BLaER1 treated with 17β-estradiol and CSF1 and Interleukin-3, amounts not matched to agents 10 nM and 100 nM (cell line): ENCODE results near the gene SEMA5A.

Source experiments
- H3K27ac ChIP-seq, 11 experiments: shearing (Covaris generic); formaldehyde crosslinking; 2 replicates each; pipeline ENCODE4 v1.8.1; 2022
- H3K27me3 ChIP-seq, 11 experiments: shearing (Covaris generic); formaldehyde crosslinking; 2 replicates each; pipeline ENCODE4 v1.8.1; 2022
- H3K36me3 ChIP-seq, 11 experiments: shearing (Covaris generic); formaldehyde crosslinking; 2 replicates each; pipeline ENCODE4 v1.8.1; 2022
- H3K4me1 ChIP-seq, 10 experiments: shearing (Covaris generic); formaldehyde crosslinking; 2 replicates each; pipeline ENCODE4 v1.8.1; 2022
- H3K4me2 ChIP-seq, 11 experiments: shearing (Covaris generic); formaldehyde crosslinking; 2 replicates each; pipeline ENCODE4 v1.8.1; 2022
- H3K4me3 ChIP-seq, 10 experiments: shearing (Covaris generic); formaldehyde crosslinking; 2 replicates each; pipeline ENCODE4 v1.8.1; 2022
- H3K9ac ChIP-seq, 11 experiments: shearing (Covaris generic); formaldehyde crosslinking; 2 replicates each; pipeline ENCODE4 v1.8.1; 2022
- H3K9me3 ChIP-seq, 11 experiments: shearing (Covaris generic); formaldehyde crosslinking; replicated peaks in 1 of 11; 2 replicates each; pipeline ENCODE4 v1.8.1; 2022
- H4K20me1 ChIP-seq, 11 experiments: shearing (Covaris generic); formaldehyde crosslinking; 2 replicates each; pipeline ENCODE4 v1.8.1; 2022
- Cebpa-rat ChIP-seq, 11 experiments: shearing (Covaris generic); IDR thresholded peaks; 2 replicates each; pipeline ENCODE4 v1.8.1; 2022

SEMA5A gene

DNA sequence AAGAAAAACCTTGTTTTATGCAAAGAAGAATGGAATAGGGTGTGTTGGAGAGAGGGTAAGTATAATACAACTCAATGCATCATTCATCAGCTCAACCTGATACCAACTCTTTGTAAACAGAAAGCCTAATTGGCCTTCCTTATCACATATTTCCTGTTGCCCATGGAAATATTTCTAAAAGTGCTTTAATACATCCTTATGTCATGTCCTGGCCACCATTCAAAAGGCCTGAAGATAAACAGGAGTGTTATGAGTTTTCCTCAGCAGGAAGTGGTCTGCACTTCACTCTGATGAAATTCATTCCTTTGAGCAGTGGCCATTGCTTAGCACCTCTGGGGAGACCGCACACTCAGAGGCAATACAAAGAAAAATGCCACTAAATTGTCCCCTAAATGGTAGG lies 511.2 kb downstream of the SEMA5A start:
- Histone ChIP-seq H3K9ac (no peak overlapping the region), H3K4me3 (no peak overlapping the region), H3K27ac (no peak overlapping the region), H3K27me3 (no peaks in the 10 kb centered on the region), H3K4me1 (peaks cover 0 to 3% (median 0%) of the 10 kb centered on the region in 10 experiments; a peak in 1 of 20 replicates), H3K9me3 (peaks cover 0 to 4% (median 0%) of the 10 kb centered on the region in 11 experiments; a peak in 1 of 22 replicates), H4K20me1 (no peaks in the 10 kb centered on the region), H3K4me2 (no peak overlapping the region), H3K36me3 (no peaks in the 10 kb centered on the region; a peak in 1 of 22 replicates)
- no peak for TF ChIP-seq Cebpa-rat (IDR thresholded peaks at IDR 0.05)

DNA sequence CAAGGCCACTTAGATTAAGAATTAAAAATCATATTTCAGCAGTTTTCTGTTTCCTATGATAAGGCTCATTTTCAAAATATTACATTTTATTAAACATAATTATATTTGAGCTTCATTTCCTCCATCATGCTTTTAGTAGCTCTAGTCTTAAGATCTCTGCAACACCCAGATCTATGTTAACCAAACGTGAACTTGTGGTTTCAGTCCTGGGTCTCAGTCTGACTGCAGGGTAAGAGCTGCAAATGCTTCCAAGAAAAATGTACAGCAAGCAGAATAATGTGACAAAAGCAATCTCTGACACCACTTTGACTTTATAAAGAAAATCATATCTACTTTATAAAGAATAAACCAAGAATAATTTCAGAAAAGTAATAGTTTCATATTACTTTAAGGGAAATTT lies 512.4 kb downstream of the SEMA5A start:
- Histone ChIP-seq H3K27ac (no peak overlapping the region), H3K4me1 (no peaks in the 10 kb centered on the region), H4K20me1 (no peaks in the 10 kb centered on the region), H3K9ac (no peak overlapping the region), H3K9me3 (peaks cover 0 to 3% (median 2%) of the 10 kb centered on the region in 11 experiments; a peak in 10 of 22 replicates), H3K4me3 (no peak overlapping the region), H3K36me3 (no peaks in the 10 kb centered on the region), H3K27me3 (no peaks in the 10 kb centered on the region), H3K4me2 (no peak overlapping the region)
- TF ChIP-seq Cebpa-rat (IDR thresholded peaks at IDR 0.05) = no peak

DNA sequence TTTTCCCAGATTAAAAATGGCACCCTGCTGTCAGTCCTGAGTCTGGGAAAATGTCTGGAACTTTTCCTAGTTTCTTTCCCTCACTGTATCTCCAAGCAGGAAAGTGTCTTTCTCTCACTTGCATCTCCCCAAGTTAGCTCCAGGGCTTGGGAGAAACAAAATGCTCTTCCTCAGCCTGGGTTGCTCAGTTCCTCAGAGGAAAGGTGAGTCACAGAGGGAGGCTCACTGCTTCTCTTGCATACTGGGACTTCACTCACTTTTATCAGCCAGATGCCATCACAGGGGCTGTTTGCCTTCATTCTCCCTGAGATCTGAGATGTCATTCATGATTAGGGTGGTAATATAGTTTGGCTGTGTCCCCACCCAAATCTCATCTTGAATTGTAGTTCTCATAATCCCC lies 519.9 kb downstream of the SEMA5A start:
- H3K9me3 ChIP-seq = peaks cover 59 to 78% (median 73%) of the 10 kb centered on the region in 11 experiments
- H4K20me1 ChIP-seq = no peaks in the 10 kb centered on the region
- no peaks in the 10 kb centered on the region for H3K27me3 ChIP-seq
- H3K36me3 ChIP-seq = no peaks in the 10 kb centered on the region; a peak in 2 of 22 replicates
- no peak overlapping the region for H3K4me2 ChIP-seq
- H3K9ac ChIP-seq = no peak overlapping the region
- H3K4me1 ChIP-seq = no peaks in the 10 kb centered on the region
- H3K27ac ChIP-seq = no peak overlapping the region
- H3K4me3 ChIP-seq = no peak overlapping the region
- TF ChIP-seq Cebpa-rat (IDR thresholded peaks at IDR 0.05) = no peak

DNA sequence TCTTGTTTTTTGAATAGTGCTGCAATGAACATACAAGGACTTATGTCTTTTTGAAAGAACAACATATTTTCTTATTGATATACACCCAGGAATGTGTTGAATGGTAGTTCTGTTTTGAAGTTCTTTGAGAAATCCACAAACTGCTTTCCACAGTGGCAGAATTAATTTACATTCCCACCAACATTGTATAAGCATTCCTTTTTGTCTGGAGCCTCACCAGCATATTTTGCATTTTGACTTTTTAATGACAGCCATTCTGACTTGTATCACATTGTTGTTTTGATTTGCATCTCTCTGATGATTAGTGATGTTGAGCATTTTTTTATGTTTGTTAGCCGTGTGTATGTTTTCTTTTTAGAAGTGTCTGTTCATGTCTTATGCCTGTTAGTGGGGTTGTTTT lies 524.9 kb downstream of the SEMA5A start:
- Histone ChIP-seq H3K4me1 (peaks cover 8 to 14% (median 11%) of the 10 kb centered on the region in 10 experiments), H4K20me1 (no peaks in the 10 kb centered on the region), H3K4me3 (no peak overlapping the region), H3K4me2 (no peak overlapping the region), H3K9ac (no peak overlapping the region), H3K27me3 (no peaks in the 10 kb centered on the region), H3K27ac (no peak overlapping the region), H3K9me3 (peaks cover 38 to 67% (median 55%) of the 10 kb centered on the region in 11 experiments), H3K36me3 (no peaks in the 10 kb centered on the region; a peak in 1 of 22 replicates)
- TF ChIP-seq Cebpa-rat (IDR thresholded peaks at IDR 0.05) = no peak

DNA sequence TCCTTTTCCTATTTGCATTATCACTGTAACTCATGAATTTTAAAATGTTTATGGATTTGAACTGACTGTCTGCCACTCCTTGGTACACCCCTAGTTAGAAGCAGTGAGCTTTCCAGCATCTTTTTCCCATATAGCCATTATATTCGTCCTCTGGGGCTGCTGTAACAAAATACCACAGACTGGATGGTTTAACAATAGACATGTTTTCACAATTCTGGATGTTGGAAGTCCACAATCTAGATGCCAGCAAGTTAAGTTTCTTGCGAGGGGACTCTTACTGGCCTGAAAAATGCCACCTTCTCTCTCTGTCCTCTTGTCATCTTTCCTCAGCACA lies 530.0 kb downstream of the SEMA5A start:
- TF ChIP-seq Cebpa-rat (IDR thresholded peaks at IDR 0.05) = no peak
- Histone ChIP-seq H3K36me3 (no peaks in the 10 kb centered on the region), H3K27me3 (no peaks in the 10 kb centered on the region), H3K27ac (peak overlapping the region in 8 of 11 experiments; percentile 40 to 79 (median 62); a peak in 16 of 22 replicates), H3K4me2 (peak overlapping the region; percentile 40 to 84 (median 75); a peak in 21 of 22 replicates), H4K20me1 (no peaks in the 10 kb centered on the region), H3K4me3 (peak overlapping the region in 2 of 10 experiments; percentile 7 to 10; a peak in 2 of 20 replicates), H3K4me1 (peaks cover 19 to 33% (median 31%) of the 10 kb centered on the region in 10 experiments), H3K9ac (peak overlapping the region in 6 of 11 experiments; percentile 3 to 58 (median 34); a peak in 8 of 22 replicates), H3K9me3 (peaks cover 6 to 33% (median 17%) of the 10 kb centered on the region in 11 experiments; a peak in 15 of 22 replicates)

DNA sequence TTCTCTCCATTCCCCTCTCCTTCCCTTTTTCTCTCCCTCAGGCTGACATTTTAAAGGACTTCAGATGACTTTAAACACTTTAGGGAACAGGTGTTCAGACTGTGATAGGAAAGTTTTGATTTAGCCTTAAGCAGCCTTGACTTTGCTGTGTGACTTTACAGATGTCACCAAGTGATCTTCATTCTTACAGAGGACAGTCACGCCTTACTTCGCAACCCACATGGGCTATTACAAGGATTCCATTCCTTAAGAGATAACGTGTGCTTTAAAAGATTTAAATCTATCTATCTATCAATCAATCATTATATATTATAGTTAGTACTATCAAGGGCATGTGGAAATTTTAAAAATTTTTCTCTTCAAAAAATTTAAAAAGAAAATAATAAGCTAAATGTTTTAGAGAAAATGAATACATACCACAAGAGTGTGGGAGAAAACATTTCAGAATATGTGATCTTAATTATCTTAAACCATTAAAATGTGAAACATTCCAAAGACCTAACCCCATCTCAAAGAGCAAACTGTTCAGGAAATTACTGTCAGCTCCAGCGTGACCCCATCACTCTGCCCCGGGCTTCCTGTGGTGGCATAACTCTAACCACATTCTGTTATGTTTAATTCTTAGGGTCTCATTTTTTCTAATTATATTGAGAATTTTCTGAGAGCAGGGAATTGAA lies 530.5 kb downstream of the SEMA5A start:
- peak overlapping the region; percentile 40 to 84 (median 75); a peak in 21 of 22 replicates for H3K4me2 ChIP-seq

DNA sequence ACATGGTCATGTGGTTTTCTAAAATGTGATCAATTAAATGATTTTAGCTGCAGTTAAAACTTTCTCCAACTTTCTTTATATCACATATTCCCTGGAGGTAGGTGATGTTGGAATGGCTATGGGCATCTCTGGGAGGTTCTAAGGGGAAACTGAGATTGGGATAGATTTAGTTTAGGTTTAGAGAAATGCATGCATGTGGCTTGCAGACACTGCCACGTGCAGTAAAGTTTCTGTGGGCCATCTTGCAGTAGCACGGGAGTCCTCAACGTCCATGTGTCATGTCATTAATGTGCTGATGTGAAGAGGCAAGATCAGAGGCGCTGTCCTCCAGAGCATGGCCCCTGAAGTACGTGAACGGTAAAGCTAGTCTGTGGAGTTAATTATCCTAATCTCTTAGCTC lies 532.7 kb downstream of the SEMA5A start:
- Histone ChIP-seq H3K36me3 (no peaks in the 10 kb centered on the region), H3K4me1 (peaks cover 19 to 33% (median 31%) of the 10 kb centered on the region in 10 experiments), H3K9me3 (peaks cover 9 to 46% (median 19%) of the 10 kb centered on the region in 11 experiments; a peak in 16 of 22 replicates), H4K20me1 (no peaks in the 10 kb centered on the region), H3K27me3 (no peaks in the 10 kb centered on the region), H3K4me3 (no peak overlapping the region), H3K4me2 (no peak overlapping the region), H3K9ac (no peak overlapping the region), H3K27ac (no peak overlapping the region)
- no peak for TF ChIP-seq Cebpa-rat (IDR thresholded peaks at IDR 0.05)

More for the DNA sequence above, 530.5 kb downstream of the SEMA5A start:
- Histone ChIP-seq H3K4me1 (peaks cover 19 to 33% (median 31%) of the 10 kb centered on the region in 10 experiments), H4K20me1 (no peaks in the 10 kb centered on the region), H3K9ac (peak overlapping the region in 4 of 11 experiments; percentile 3 to 58 (median 49); a peak in 7 of 22 replicates), H3K4me3 (peak overlapping the region in 2 of 10 experiments; percentile 7 to 10; a peak in 2 of 20 replicates), H3K36me3 (no peaks in the 10 kb centered on the region), H3K27me3 (no peaks in the 10 kb centered on the region), H3K27ac (peak overlapping the region in 8 of 11 experiments; percentile 40 to 79 (median 62); a peak in 16 of 22 replicates), H3K9me3 (peaks cover 9 to 31% (median 14%) of the 10 kb centered on the region in 11 experiments; a peak in 16 of 22 replicates)
- no peak for TF ChIP-seq Cebpa-rat (IDR thresholded peaks at IDR 0.05)

DNA sequence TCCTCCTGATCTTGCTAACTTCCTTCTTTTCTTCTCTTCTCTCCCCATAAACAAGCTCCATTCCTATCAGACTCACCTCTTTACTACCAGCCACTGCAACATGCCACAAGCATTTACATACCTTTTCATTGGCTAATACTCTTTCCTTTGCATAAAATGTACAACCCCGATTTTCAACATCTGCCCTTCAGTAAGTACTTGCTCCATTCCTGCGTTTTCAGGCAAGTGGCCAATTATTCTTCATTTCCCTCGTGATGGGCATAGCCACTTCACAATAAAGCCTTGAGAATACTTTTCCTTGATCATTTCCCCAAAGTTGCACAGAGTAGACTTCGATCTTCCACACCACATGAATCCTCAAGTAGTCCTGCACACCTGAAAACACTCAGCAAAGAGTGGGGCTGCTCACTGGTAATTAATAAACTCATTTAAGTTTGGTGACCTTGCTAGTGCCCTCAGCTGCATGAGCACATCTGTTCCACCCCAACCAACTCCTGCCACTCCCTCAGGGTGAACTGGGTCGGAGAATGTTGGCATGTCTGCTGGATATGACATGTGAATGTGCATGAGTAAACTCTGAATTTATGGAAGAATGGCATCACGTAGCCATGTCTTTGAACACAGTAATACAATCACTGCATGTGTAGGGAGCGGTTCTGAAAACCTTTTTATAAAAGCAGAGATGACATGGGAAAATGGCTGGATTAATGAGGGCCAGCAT lies 535.8 kb downstream of the SEMA5A start:
- H3K9me3 ChIP-seq = peaks cover 9 to 46% (median 24%) of the 10 kb centered on the region in 11 experiments; a peak in 18 of 22 replicates
- H3K9ac ChIP-seq = no peak overlapping the region
- H3K27ac ChIP-seq = no peak overlapping the region
- no peaks in the 10 kb centered on the region for H3K36me3 ChIP-seq
- H4K20me1 ChIP-seq = no peaks in the 10 kb centered on the region
- no peak for TF ChIP-seq Cebpa-rat (IDR thresholded peaks at IDR 0.05)
- H3K4me2 ChIP-seq = no peak overlapping the region
- no peak overlapping the region for H3K4me3 ChIP-seq
- no peaks in the 10 kb centered on the region for H3K27me3 ChIP-seq
- H3K4me1 ChIP-seq = peaks cover 2 to 12% (median 10%) of the 10 kb centered on the region in 10 experiments

DNA sequence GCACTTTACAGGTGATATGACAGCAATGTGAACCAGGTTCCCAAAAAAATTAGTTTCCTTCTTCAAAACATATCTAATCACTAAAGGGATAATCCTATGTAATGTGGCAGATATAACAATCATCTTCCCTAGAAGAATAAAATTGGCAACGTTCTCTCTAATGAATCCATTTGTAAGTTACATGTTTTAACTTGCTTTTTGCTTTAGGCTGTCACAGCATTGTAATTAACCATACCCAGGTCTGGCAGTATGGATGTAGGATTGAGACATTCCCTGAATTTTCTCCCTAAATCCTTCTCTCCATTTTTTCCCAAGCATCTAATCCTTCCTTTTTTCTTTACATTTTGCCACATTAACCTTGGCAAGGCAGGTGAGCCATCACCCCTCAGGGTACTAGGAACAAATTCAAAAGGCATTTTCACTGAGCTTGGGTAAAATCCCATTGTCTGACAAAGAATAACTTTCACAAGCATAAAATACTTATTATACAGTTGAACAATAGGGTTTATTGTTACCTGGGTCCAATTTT lies 548.3 kb downstream of the SEMA5A start:
- H3K9me3 ChIP-seq = peaks cover 0 to 22% (median 9%) of the 10 kb centered on the region in 11 experiments; a peak in 12 of 22 replicates
- TF ChIP-seq Cebpa-rat (IDR thresholded peaks at IDR 0.05) = no peak
- H3K4me3 ChIP-seq = no peak overlapping the region
- no peak overlapping the region for H3K4me2 ChIP-seq
- H3K27ac ChIP-seq = no peak overlapping the region
- H3K4me1 ChIP-seq = no peaks in the 10 kb centered on the region
- H4K20me1 ChIP-seq = no peaks in the 10 kb centered on the region
- no peak overlapping the region for H3K9ac ChIP-seq
- no peaks in the 10 kb centered on the region for H3K36me3 ChIP-seq
- H3K27me3 ChIP-seq = no peaks in the 10 kb centered on the region
